OCI-M1 (cell line): ENCODE results near the gene PEX5L.
"Not testable (repeated sequence)": the region's sequence is repeated elsewhere in the genome, so short reads cannot be mapped to it uniquely, and the experiment has no call there.

Source experiments
- DNase-seq: peaks from one replicate; lab custom pipeline; 2025; lab: John Stamatoyannopoulos, UW

The PEX5L gene

GRCh38 chr3:180036671-180037455 is at the start of gene PEX5L:
Gene PEX5L (minus strand): TSS chr3:180036937. CDS start chr3:180036599, 338 bp downstream.
- DNase-seq = no peak

GRCh38 chr3:180085122-180085710 is 48.5 kb upstream of the PEX5L start:
- peak; percentile 8 for DNase-seq

GRCh38 chr3:180082699-180083098 is 46.0 kb upstream of the PEX5L start:
- DNase-seq = no peak

- no peak for DNase-seq
Observed at GRCh38 chr3:180078592-180078991, 41.9 kb upstream of the PEX5L start.

- no peak for DNase-seq
Observed at GRCh38 chr3:180073561-180073960, 36.8 kb upstream of the PEX5L start.

GRCh38 chr3:180072786-180073185 is 36.0 kb upstream of the PEX5L start:
- no peak for DNase-seq

- no peak for DNase-seq
Observed at GRCh38 chr3:180070925-180071324, 34.2 kb upstream of the PEX5L start.

GRCh38 chr3:180068023-180068422 is 31.3 kb upstream of the PEX5L start:
- DNase-seq = peak; percentile 6

GRCh38 chr3:180066598-180066997 is 29.9 kb upstream of the PEX5L start:
- DNase-seq = no peak

GRCh38 chr3:180063783-180064182 is 27.0 kb upstream of the PEX5L start:
- peak; percentile 1 for DNase-seq

GRCh38 chr3:180062771-180063170 is 26.0 kb upstream of the PEX5L start:
- DNase-seq = no peak

GRCh38 chr3:180059356-180059755 is 22.6 kb upstream of the PEX5L start:
- DNase-seq = no peak

GRCh38 chr3:180058238-180058637 is 21.5 kb upstream of the PEX5L start:
- no peak for DNase-seq

- DNase-seq = not testable (repeated sequence)
Observed at GRCh38 chr3:180055656-180056055, 18.9 kb upstream of the PEX5L start.

- no peak for DNase-seq
Observed at GRCh38 chr3:180049391-180049790, 12.7 kb upstream of the PEX5L start.

- no peak for DNase-seq
Observed at GRCh38 chr3:180048840-180049239, 12.1 kb upstream of the PEX5L start.

- peak; percentile 61 for DNase-seq
Observed at GRCh38 chr3:180048103-180048502, 11.4 kb upstream of the PEX5L start.

GRCh38 chr3:180040966-180041365 is 4.2 kb upstream of the PEX5L start:
- DNase-seq = no peak

- DNase-seq = peak; percentile 1
Observed at GRCh38 chr3:180036092-180036670, 556 bp downstream of the PEX5L start.

GRCh38 chr3:180026997-180027396 is 9.7 kb downstream of the PEX5L start:
- DNase-seq = no peak

- DNase-seq = no peak
Observed at GRCh38 chr3:180018543-180018942, 18.2 kb downstream of the PEX5L start.

GRCh38 chr3:180017846-180018245 is 18.9 kb downstream of the PEX5L start:
- no peak for DNase-seq

GRCh38 chr3:180011927-180012326 is 24.8 kb downstream of the PEX5L start:
- DNase-seq = no peak
